GM20431 (cell line): Measurements from ENCODE around the gene MARK2.

ENCODE experiments used
- in situ Hi-C: fragments of 300-500 bp; cut with MseI, MboI; formaldehyde crosslinking; loops from one replicate; pipeline ENCODE4 v1.15.0; 2020; ENCODE audit warnings: low sequenced_read_pairs; ENCODE audit not compliant: unreplicated experiment

Gene MARK2

DNA sequence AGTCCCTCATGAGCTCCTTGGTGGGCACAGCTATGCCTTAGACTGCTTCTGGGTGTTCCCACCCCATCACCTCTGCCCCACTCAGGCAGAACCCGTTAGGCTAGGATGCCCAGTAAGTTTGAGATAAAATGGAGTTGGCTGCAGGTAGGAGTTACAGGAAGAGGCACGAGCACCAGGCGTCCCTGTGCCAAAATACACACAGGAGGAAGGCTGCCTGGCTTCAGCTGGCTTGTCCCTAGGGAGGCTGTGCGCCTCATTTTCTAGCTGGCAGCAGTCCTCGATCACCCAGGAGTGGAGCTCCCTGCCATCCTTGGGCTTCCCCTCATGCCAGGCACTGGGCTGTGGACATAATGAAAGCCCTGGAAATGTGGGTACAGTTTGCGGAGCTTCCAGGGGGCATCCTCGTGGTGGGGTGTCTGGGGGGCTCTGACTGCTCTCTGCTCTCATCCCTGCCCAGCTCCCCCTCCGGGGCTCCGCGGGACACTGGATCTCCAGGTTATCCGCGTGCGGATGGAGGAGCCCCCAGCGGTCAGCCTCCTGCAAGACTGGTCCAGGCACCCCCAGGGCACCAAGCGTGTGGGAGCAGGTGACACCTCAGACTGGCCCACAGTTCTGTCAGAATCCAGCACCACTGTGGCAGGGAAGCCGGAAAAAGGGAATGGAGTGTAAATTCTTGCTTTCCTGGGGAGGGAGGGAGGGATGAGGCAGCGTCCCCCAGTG lies 12.3 kb upstream of the MARK2 start:
- in situ Hi-C loops = no loop called here

- in situ Hi-C loops = loop anchor here (10.0 kb wide), 1 partner anchor 315 kb away; no protein-coding TSS in a partner anchor
Observed at GRCh38 chr11:63829823-63830489, 9.0 kb upstream of the MARK2 start.

- in situ Hi-C loops = loop anchor here (10.0 kb wide), 1 partner anchor 313 kb away; no protein-coding TSS in a partner anchor
Observed at GRCh38 chr11:63831326-63831725, 7.6 kb upstream of the MARK2 start.

GRCh38 chr11:63832336-63832735 lies 6.6 kb upstream of the MARK2 start:
- in situ Hi-C loops = loop anchor here (10.0 kb wide), 1 partner anchor 312 kb away; no protein-coding TSS in a partner anchor

DNA sequence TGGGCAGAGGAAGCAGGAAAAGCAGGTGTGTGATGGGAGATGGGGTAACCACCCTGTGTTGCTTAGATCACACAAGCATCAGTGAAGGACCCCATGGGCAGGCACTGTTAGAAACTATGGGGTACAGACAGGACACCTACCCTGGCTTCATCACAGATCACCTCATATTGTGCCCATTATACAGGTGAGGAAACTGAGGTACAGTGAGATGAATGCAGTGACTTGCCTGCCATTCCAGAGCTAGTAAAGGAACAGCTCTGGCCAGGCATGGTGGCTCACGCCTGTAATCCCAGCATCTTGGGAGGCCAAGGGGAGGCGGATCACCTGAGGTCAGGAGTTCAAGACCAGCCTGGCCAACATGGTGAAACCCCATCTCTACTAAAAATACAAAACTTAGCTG lies 5.9 kb upstream of the MARK2 start:
- in situ Hi-C loops = loop anchor here (10.0 kb wide), 1 partner anchor 312 kb away; no protein-coding TSS in a partner anchor

DNA sequence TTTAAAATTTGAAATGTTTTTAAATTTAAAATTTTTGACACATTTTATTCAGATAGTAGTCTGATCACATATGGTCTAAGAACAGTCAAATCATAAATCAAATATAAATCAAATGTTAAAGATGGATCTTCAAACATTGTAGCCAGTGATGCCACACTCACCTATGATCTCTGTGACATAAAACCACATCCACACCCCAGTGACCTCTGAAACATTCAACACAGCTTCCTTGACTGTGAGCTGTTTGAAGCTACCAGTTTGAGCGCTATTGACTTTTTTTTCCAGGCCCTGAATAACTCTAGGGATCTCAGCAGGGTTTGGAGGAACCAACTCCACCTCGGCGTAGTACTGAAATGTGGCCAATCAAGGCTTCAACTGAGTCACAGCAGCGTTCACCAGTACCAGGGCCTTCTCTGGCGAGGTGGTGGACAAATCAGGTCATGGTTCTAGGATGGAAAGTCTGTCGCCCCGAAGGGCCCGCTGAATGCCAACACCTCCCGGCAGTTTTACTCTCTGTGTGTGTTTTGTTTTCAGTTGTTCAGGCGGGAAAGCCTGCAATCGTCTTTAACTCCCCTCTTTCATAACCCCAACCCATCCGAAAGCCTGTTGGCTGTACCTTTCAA lies 4.3 kb upstream of the MARK2 start:
- in situ Hi-C loops = loop anchor here (10.0 kb wide), 1 partner anchor 310 kb away; no protein-coding TSS in a partner anchor

DNA sequence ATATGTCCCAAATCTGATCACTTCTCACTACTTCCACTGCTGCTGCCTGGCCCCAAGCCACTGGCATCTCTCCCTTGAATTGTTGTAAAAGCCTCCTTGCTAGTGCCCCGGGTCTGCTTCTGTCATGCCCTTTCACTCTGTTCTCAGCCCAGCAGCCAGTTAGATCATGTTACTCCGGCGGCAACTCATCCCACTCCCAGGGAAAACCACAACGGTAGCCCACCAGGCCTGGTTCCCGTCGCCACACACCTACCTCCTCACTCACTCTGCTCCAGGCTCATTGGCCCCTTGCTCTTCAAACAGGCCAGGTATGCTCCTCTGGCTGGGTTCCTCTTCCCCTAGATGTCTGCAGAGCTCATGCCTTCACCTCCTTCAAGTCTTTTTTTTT lies 3.8 kb upstream of the MARK2 start:
- in situ Hi-C loops = loop anchor here (10.0 kb wide), 1 partner anchor 310 kb away; no protein-coding TSS in a partner anchor

DNA sequence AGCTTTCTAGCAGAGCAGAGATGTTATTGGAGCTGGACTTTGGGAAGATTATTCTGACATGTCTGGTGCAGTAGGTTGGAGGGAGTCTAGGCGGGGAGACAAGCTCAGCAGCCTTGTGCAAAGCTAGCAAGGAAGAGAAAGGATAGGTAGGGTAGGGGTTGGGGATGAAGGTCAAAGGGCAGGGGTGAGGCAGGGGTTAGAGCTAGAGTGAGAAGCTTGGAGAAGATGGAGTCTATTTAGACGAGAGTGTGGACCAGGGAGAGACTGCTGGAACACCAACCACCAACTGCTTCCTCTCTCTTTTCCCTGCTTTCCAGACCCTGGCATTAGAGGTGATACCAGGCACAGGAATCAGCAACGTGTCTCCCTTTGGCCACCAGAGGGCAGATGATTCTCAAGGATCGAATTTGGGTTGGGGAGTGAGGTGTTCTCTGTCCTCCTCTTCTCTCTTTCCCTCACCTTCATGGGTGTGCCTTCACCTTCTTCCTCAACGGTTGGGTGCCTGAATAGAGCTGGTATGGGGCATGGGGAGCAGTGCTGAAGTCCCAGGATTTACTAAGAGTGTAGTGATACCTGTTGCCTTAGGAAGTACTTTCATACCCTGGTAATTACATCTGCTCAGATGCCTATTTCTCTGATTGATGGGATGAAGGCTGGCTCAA lies 1.8 kb upstream of the MARK2 start:
- in situ Hi-C loops = loop anchor here (10.0 kb wide), 1 partner anchor 308 kb away; no protein-coding TSS in a partner anchor

DNA sequence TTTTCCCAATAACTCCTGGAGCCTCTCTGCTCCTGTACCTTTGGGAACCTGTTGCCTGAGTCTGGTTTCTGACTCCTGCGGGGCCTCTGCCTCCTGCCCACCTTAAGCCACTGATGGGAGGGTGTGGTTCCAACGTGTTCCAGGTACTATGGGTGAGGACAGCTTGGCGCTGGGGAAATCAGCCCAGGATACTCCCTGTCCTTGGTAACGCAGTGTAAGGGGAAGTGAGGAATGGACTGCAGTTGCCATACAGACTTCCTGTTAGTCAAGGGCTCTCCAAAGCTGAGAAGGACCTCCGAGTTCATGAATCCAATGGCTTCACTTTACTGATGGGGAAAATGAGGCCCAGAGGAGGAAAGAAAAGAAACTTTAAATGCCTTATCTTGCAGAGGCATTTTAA lies 1.2 kb upstream of the MARK2 start:
- in situ Hi-C loops = loop anchor here (10.0 kb wide), 1 partner anchor 307 kb away; no protein-coding TSS in a partner anchor

DNA sequence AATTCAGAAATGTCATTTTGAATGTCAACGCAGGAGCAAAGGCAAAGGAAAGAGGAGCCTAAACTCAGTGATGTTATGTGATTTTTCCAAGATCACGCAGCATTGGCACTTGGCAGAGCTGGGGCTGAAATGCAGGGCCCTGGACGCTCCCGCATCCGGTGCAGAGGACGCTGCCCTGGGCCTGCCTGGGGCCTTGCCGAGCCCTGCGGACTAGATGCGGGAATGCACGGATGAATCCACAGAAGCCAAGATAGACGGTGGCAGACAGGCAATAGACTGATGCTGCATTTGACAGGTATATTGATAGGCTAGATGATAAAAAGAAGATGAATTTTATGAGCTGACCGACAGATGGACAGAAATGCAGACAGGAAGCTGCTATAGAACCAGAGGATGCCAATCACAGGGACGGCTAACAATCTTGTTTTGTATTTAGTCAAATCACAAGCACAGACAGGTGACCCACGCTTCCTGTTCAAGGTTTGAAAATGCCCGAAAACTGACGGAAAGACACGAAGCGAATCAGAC lies 696 bp upstream of the MARK2 start:
- in situ Hi-C loops = loop anchor here (10.0 kb wide), 1 partner anchor 307 kb away; no protein-coding TSS in a partner anchor

GRCh38 chr11:63839508-63840355 lies 822 bp downstream of the MARK2 start:
- in situ Hi-C loops = loop anchor here (10.0 kb wide), 1 partner anchor 305 kb away; no protein-coding TSS in a partner anchor

DNA sequence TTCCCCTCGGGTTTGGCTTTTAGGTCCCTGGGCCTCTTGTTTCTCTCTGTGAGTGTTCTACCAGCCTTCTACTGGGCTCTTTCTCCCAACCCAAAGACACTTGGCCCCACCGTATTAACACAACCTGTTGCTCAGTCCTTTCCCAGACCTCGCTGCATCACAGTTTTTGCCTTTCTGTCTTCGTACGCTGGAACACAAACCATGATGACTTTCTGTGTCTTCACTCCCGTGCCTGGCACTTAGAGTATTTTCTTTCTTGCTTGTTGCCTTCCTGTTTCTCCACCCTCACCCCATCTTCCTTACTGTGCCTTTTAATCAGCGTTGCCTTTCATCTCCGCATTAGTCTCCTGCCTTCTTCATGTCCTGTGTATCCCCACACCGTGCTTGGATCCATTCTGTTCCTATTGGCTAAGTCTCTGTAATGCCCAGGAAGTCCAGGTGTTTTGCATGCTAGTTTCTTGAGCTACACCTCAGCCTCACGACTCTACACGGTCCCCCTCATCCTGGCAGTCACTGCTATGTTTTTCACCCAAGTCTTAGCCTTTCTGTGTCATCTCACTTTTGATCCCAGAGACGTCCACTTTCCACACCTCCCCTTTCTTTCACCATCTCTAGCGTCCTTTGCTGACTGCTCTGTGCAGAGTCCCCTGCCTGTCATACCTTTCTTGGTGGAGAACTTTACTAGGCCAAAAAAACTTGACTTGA lies 1.6 kb downstream of the MARK2 start:
- in situ Hi-C loops = no loop called here

DNA sequence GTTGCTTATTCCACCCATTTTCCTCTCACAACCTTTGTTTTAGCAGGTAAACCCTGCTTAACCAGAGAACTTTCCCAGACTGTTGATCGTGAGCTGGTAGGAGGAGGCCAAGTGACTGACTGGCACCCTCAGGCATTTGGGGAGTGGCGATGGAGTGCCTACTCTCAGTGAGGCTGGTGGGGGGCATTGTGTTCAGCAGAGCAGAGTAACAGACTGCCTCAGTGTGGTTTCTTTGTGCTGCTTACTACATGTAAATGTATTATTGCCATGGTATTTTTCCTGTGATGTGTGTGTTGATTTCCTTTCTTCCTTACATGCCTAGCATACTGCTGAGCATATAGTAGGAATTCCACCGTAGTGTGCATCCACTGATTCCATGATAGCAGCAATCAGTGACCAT lies 2.6 kb downstream of the MARK2 start:
- in situ Hi-C loops = no loop called here

GRCh38 chr11:63843041-63843440 lies 4.1 kb downstream of the MARK2 start:
- in situ Hi-C loops = no loop called here

DNA sequence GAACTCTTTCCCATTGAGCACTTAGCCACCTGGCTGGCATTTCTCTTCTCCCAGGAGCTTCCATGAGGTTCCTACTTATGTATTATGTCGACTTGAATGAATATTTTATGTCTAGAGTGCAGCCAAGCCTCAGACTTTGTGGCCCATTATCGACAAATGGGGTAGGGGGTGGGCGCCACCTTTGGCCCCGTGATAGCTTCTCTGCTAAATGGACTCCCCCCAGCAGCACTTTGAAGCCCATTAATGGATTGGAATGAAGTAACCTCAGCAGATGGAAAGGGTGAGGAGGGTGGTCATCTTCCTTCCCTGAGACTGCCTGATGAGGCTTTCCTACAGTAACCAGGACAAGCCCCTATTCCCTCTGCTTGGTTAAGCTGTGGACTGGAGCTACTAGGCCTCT lies 5.9 kb downstream of the MARK2 start:
- in situ Hi-C loops = no loop called here

GRCh38 chr11:63845303-63845702 lies 6.4 kb downstream of the MARK2 start:
- in situ Hi-C loops = no loop called here

GRCh38 chr11:63845911-63846310 lies 7.0 kb downstream of the MARK2 start:
- in situ Hi-C loops = no loop called here

DNA sequence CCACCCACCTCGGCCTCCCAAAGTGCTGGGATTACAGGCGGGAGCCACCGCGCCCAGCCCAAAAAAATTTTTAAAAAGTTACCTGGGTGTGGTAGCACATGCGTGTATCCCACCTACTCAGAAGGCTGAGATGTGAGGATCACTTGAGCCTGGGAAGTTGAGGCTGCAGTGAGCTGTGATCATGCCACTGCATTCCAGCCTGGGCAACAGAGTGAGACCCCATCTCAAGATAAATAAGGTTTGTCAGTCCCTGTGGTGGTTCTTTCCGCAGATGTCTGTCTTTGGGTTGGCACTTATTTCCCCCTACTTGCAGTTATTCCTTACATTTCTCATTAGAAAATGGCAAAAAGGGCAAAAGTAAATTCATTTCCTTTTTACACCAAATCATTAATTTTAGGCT lies 8.0 kb downstream of the MARK2 start:
- in situ Hi-C loops = no loop called here
